Sigmoid colon (tissue), 7 donors: ENCODE data around the gene ADNP2. TPM values are rescaled to one million over a fixed set of nuclear protein-coding genes. Genes with fewer than 3 reads are reported as not detected.

ENCODE experiments used
- DNase-seq: peaks from one replicate; pipeline ENCODE4 v3.0.0-alpha.2; 2019
- H3K27ac ChIP-seq, 4 donors: fragments of 200-600 bp; sonication (generic); one replicate each; pipeline ENCODE4 v1.5.1; 2016 to 2019; ENCODE audit warnings: mild to moderate bottlenecking in 1 of 4
- H3K27me3 ChIP-seq, 3 donors: fragments of 200-600 bp; sonication (generic); one replicate each; pipeline ENCODE4 v1.5.1; 2019; ENCODE audit warnings: mild to moderate bottlenecking in 1 of 3
- H3K36me3 ChIP-seq, 4 donors: fragments of 200-600 bp; sonication (generic); one replicate each; pipeline ENCODE4 v1.5.1; 2016 to 2019
- H3K4me1 ChIP-seq, 4 donors: fragments of 200-600 bp; sonication (generic); one replicate each; pipeline ENCODE4 v1.5.1; 2017 to 2019
- H3K4me3 ChIP-seq, 4 donors: fragments of 200-600 bp; sonication (generic); one replicate each; pipeline ENCODE4 v1.5.1; 2017 to 2019; ENCODE audit warnings: mild to moderate bottlenecking in 2 of 4, moderate library complexity in 1 of 4
- H3K9me3 ChIP-seq, 4 donors: fragments of 200-600 bp in 3 of 4; sonication (generic) in 3 of 4; one replicate each; pipeline versions ENCODE4 v1.5.1 to v1.6.1; 2013 to 2019
- EP300 ChIP-seq, 4 donors: sonication (generic); formaldehyde crosslinking; IDR thresholded peaks; one replicate each; pipeline ENCODE4 v1.6.1; 2017; ENCODE audit warnings: antibody characterized with exemption in 4 of 4
- POLR2A ChIP-seq, 2 donors: fragments of 450-650 bp; IDR thresholded peaks; one replicate each; pipeline ENCODE4 v1.6.1; 2016; ENCODE audit warnings: antibody characterized with exemption in 2 of 2, mild to moderate bottlenecking in 2 of 2, moderate library complexity in 2 of 2
- POLR2AphosphoS5 ChIP-seq, 4 donors: sonication (generic); formaldehyde crosslinking; IDR thresholded peaks; one replicate each; pipeline ENCODE4 v1.6.1; 2017; ENCODE audit warnings: antibody characterized with exemption in 4 of 4
- WGBS, 2 donors: extraction: QIAGEN DNeasy Blood & Tissue Kit; methylation state at CpG; one replicate each; pipeline ENCODE4 v1.1.7; 2013; 5-methylcytosine and 5-hydroxymethylcytosine counted together
- intact Hi-C: fragments of 100-400 bp; cut with DNase I; formaldehyde crosslinking; loops from one replicate; pipeline ENCODE4 v1.15.1; 2023
- polyA plus RNA-seq, 3 donors: library from polyadenylated mRNA; stranded (reverse); fragments of 200-250 nt; gene quantifications; one replicate each; pipeline ENCODE4 v1.2.3, GENCODE V29; 2013
- total RNA-seq, 4 donors: library from RNA; depleted of rRNA; stranded (reverse); fragments of >200 nt; gene quantifications; one replicate each; pipeline ENCODE4 v1.1.0, GENCODE V29; 2016
- TF ChIP-seq, protein P1 (sequence below), 4 experiments: fragments of 450-650 bp in 3 of 4; fragments of 200-600 bp in 1 of 4; IDR thresholded peaks; one replicate each; pipeline ENCODE4 v1.5.1; 2016 to 2019; ENCODE audit warnings: antibody characterized with exemption in 4 of 4, mild to moderate bottlenecking in 3 of 4, moderate library complexity in 2 of 4
- donor health status: healthy with polysubstance abuse.
- donor health status: Bipolar disorder and iron deficiency.
- donor health status: healthy.

The ADNP2 gene, protein sequence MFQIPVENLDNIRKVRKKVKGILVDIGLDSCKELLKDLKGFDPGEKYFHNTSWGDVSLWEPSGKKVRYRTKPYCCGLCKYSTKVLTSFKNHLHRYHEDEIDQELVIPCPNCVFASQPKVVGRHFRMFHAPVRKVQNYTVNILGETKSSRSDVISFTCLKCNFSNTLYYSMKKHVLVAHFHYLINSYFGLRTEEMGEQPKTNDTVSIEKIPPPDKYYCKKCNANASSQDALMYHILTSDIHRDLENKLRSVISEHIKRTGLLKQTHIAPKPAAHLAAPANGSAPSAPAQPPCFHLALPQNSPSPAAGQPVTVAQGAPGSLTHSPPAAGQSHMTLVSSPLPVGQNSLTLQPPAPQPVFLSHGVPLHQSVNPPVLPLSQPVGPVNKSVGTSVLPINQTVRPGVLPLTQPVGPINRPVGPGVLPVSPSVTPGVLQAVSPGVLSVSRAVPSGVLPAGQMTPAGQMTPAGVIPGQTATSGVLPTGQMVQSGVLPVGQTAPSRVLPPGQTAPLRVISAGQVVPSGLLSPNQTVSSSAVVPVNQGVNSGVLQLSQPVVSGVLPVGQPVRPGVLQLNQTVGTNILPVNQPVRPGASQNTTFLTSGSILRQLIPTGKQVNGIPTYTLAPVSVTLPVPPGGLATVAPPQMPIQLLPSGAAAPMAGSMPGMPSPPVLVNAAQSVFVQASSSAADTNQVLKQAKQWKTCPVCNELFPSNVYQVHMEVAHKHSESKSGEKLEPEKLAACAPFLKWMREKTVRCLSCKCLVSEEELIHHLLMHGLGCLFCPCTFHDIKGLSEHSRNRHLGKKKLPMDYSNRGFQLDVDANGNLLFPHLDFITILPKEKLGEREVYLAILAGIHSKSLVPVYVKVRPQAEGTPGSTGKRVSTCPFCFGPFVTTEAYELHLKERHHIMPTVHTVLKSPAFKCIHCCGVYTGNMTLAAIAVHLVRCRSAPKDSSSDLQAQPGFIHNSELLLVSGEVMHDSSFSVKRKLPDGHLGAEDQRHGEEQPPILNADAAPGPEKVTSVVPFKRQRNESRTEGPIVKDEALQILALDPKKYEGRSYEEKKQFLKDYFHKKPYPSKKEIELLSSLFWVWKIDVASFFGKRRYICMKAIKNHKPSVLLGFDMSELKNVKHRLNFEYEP
- total RNA-seq (10 to 100 TPM; 13.0 to 18.0 (median 13.3) TPM), polyA plus RNA-seq (10 to 100 TPM in 1 of 3 donors, 1 to 10 TPM in 2; 3.6 to 10.3 (median 4.9) TPM)

DNA sequence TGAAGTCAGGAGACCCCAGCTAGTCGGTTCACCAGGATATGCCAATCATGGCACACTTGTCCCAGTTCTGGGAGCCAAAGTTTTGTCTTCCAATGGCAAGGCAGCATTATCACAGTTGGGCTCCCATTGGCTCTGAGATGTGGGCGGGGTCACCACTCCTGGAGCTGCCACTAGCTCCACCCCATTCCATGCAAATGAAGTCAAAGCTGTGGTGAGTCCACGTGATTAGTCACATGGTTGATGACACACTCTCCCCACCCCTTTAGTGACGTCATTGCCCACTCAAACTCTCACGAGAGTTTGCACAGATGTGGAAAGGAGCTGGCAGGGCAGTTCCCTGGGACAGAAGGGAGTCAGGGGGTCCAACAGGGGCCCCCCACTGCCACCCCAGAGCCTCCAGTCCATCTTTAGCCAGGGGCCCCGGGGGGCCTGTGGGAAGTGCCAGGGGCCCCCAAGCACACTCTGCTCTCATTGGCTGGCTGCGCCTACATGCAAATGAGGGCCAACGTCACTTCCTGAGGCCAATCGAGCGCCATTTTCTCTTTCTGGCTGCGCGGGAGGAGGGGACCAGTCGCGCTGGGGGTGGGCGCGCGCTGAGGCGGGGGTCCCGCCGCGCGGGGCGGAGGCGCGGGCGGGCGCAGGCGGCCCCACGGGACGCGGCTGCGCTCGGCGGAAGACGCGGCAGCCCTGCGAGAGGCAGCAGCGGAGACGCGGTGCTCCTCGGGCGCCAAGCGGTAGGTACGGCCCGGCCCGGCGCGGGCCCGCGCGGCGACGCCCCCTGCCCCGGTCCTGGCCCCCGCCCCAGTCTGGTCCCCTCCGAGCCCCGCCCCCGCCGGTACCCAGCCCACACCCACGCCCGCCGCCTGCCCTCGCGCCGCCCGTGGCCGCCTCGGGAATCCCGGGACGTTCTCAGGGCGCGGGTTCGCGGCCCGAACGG is at the start of gene ADNP2:
Gene ADNP2 (plus strand): TSS at position 524 of the 937 bp plus-strand sequence. CDS start 8,281 bp downstream, outside the sequence.
- intact Hi-C loops = loop anchor here (2.0 to 5.0 kb wide), 2 partner anchors 74 to 122 kb away; partner anchors contain the start of genes RBFA and TXNL4A
- H3K27me3 ChIP-seq = no peaks in the 10 kb centered on the region
- WGBS, 2 donors = 2% methylated on average over 76 of the region's 76 CpGs
- peak; percentile 92 for DNase-seq
- H3K27ac ChIP-seq = peak within 1 kb of the TSS; percentile 83 to 94 (median 92)
- peak within 1 kb of the TSS; percentile 39 to 90 (median 75) for H3K4me3 ChIP-seq
- H3K36me3 ChIP-seq = no peaks in the 10 kb centered on the region
- peaks cover 0 to 23% (median 13%) of the 10 kb centered on the region in 4 donors for H3K4me1 ChIP-seq
- no peaks in the 10 kb centered on the region for H3K9me3 ChIP-seq
- no peak for TF ChIP-seq POLR2A (IDR thresholded peaks at IDR 0.05)
- peak; percentile 70 to 88 (median 79) for TF ChIP-seq POLR2AphosphoS5 (IDR thresholded peaks at IDR 0.05)
- TF ChIP-seq EP300 (IDR thresholded peaks at IDR 0.05) = no peak

DNA sequence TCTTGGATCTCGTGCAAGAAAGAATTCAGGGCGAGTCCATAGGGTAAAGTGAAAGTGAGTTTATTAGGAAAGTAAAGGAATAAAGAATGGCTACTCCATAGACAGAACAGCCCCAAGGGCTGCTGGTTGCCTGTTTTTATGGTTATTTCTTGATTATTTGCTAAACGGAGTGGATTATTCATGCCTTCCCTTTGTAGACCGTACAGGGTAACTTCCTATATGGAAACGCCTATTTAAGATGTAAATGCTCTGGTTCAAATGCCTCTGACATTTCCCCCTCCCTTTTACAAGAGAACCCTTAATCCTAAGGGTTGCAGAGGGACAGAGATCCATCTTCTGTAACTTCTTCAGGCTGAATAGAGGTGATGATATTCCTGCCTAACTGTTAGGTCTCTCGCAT is 49.1 kb upstream of the ADNP2 start:
- Histone ChIP-seq H3K36me3 (no peaks in the 10 kb centered on the region), H3K27ac (no peak overlapping the region), H3K4me3 (no peak overlapping the region), H3K27me3 (no peaks in the 10 kb centered on the region), H3K4me1 (no peaks in the 10 kb centered on the region), H3K9me3 (peaks cover 3 to 12% (median 9%) of the 10 kb centered on the region in 4 donors)
- intact Hi-C loops = no loop called here
- DNase-seq = no peak
- WGBS, 2 donors = 83 to 87% methylated on average over 6 of the region's 6 CpGs
- no peak for TF ChIP-seq EP300 (IDR thresholded peaks at IDR 0.05)
- TF ChIP-seq, protein P1, sequence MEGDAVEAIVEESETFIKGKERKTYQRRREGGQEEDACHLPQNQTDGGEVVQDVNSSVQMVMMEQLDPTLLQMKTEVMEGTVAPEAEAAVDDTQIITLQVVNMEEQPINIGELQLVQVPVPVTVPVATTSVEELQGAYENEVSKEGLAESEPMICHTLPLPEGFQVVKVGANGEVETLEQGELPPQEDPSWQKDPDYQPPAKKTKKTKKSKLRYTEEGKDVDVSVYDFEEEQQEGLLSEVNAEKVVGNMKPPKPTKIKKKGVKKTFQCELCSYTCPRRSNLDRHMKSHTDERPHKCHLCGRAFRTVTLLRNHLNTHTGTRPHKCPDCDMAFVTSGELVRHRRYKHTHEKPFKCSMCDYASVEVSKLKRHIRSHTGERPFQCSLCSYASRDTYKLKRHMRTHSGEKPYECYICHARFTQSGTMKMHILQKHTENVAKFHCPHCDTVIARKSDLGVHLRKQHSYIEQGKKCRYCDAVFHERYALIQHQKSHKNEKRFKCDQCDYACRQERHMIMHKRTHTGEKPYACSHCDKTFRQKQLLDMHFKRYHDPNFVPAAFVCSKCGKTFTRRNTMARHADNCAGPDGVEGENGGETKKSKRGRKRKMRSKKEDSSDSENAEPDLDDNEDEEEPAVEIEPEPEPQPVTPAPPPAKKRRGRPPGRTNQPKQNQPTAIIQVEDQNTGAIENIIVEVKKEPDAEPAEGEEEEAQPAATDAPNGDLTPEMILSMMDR (IDR thresholded peaks at IDR 0.05) = no peak
- TF ChIP-seq POLR2AphosphoS5 (IDR thresholded peaks at IDR 0.05) = no peak
- TF ChIP-seq POLR2A (IDR thresholded peaks at IDR 0.05) = no peak

DNA sequence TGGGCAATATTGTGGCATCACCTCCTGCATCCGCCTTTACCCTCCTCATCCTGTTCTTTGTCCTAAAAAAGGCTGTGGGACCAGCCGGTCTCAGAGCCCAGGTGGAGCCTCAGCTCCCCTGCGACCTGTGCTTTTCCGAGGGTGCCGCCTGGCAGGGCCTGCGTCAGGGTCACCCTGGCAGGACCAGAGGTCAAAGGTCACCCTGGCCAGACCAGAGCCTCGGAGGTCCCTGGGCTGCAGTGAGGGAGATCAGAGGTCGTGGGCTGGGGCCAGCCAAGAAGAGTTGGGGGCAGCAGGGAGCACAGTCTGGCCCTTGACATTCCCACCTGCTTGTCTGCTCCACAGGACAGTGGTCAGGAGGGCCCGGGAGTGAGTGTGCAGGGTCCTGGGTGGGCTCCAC is 43.4 kb upstream of the ADNP2 start:
- Histone ChIP-seq H3K36me3 (no peaks in the 10 kb centered on the region), H3K4me3 (no peak overlapping the region), H3K27me3 (no peaks in the 10 kb centered on the region), H3K9me3 (peaks cover 0 to 3% (median 0%) of the 10 kb centered on the region in 4 donors), H3K27ac (no peak overlapping the region), H3K4me1 (no peaks in the 10 kb centered on the region)
- 79 to 85% methylated on average over 9 of the region's 9 CpGs for WGBS, 2 donors
- no peak for DNase-seq
- intact Hi-C loops = no loop called here
- TF ChIP-seq POLR2A (IDR thresholded peaks at IDR 0.05) (no peak), POLR2AphosphoS5 (IDR thresholded peaks at IDR 0.05) (no peak), EP300 (IDR thresholded peaks at IDR 0.05) (no peak)
- TF ChIP-seq, protein P1 (IDR thresholded peaks at IDR 0.05) = no peak

DNA sequence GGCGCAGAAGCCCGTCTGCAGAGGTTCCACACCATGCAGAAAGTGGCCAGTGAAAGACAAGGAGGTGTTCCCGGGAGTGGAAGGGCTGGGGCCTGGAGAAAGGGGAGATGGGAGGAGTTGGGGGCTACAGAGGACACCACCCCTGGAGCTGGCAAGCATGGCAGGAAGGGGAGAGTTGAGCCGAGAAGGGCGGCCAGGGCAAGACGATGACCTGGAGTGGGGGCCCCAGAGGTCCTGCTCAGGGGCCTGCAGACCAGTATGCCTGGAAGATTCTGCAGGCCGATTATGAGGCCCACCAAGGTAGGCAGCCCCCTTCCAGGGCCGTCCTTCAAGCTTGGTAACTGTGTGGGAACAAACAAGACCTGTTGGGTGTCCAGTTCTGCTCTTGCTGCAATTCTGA is 41.7 kb upstream of the ADNP2 start:
- Histone ChIP-seq H3K9me3 (peaks cover 0 to under 1% (median 0%) of the 10 kb centered on the region in 4 donors), H3K27ac (no peak overlapping the region), H3K4me1 (no peaks in the 10 kb centered on the region), H3K4me3 (no peak overlapping the region), H3K36me3 (no peaks in the 10 kb centered on the region), H3K27me3 (no peaks in the 10 kb centered on the region)
- DNase-seq = no peak
- 89 to 91% methylated on average over 8 of the region's 8 CpGs for WGBS, 2 donors
- TF ChIP-seq POLR2A (IDR thresholded peaks at IDR 0.05) = no peak
- no peak for TF ChIP-seq EP300 (IDR thresholded peaks at IDR 0.05)
- TF ChIP-seq POLR2AphosphoS5 (IDR thresholded peaks at IDR 0.05) = no peak
- TF ChIP-seq, protein P1 (IDR thresholded peaks at IDR 0.05) = no peak
- intact Hi-C loops = no loop called here
